ENCODE data around the gene CCSER1. TPM values are rescaled to one million over a fixed set of nuclear protein-coding genes. Genes with fewer than 3 reads are reported as not detected.

The CCSER1 gene
- polyA plus RNA-seq, 3 donors: 0.09 to 0.75 (median 0.13) TPM

- intact Hi-C loops (cut with micrococcal nuclease): no loop called here
- no peaks in the 10 kb centered on the region for H3K36me3 ChIP-seq (replicated peaks in 1 of 2; ENCODE audit: control insufficient read depth in 1 of 2, insufficient read depth in 2 of 2, low read length in 2 of 2)
- H3K9me3 Mint-ChIP-seq: peaks cover 0 to 2% (median 0%) of the 10 kb centered on the region in 7 donors
Measured at GRCh38 chr4:90174621-90175023, 47.4 kb downstream of the CCSER1 start.

GRCh38 chr4:90181644-90182043 is 54.5 kb downstream of the CCSER1 start:
- H3K9ac ChIP-seq (ENCODE audit: insufficient read depth, low read length, poor library complexity, severe bottlenecking): no peak overlapping the region
- H3K4me3 ChIP-seq (replicated peaks in 1 of 3; ENCODE audit: low read depth in 2 of 3, low read length in 3 of 3): no peak overlapping the region
- H3K4me3 Mint-ChIP-seq: no peak overlapping the region
- no peak for DNase-seq
- no CpG with 5 or more reads among the region's 1 CpG for WGBS (ENCODE audit: insufficient coverage)
- no peaks in the 10 kb centered on the region for H3K4me1 Mint-ChIP-seq
- no peaks in the 10 kb centered on the region for H3K27me3 ChIP-seq (ENCODE audit: control insufficient read depth in 2 of 2, insufficient read depth in 2 of 2, low read length in 2 of 2)
- intact Hi-C loops (cut with micrococcal nuclease): no loop called here
- no peak overlapping the region for H3K4me2 ChIP-seq (replicated peaks; ENCODE audit: extremely low read depth, low read length, poor library complexity, severe bottlenecking)
- no peak for TF ChIP-seq CTCF (IDR thresholded peaks at IDR 0.05)
- no peaks in the 10 kb centered on the region for H3K9me3 ChIP-seq (replicated peaks in 1 of 2; ENCODE audit: control insufficient read depth in 1 of 2, insufficient read depth in 1 of 2, low read length in 2 of 2)
- H3K27ac Mint-ChIP-seq: no peak overlapping the region
- no peaks in the 10 kb centered on the region for H3K27me3 Mint-ChIP-seq (ENCODE audit: low read depth in 3 of 3)
- no peaks in the 10 kb centered on the region for H3K9me3 Mint-ChIP-seq
- H3K4me1 ChIP-seq (ENCODE audit: control insufficient read depth in 1 of 2, insufficient read depth in 2 of 2, low read length in 2 of 2): no peaks in the 10 kb centered on the region
- no peaks in the 10 kb centered on the region for H4K20me1 ChIP-seq (ENCODE audit: insufficient read depth, low read length)
- H2AFZ ChIP-seq (ENCODE audit: insufficient read depth, low read depth, low read length, poor library complexity, severe bottlenecking): no peak overlapping the region
- no peaks in the 10 kb centered on the region for H3K79me2 ChIP-seq (ENCODE audit: insufficient read depth, low read length)
- H3K27ac ChIP-seq (ENCODE audit: low read depth in 1 of 2, low read length in 2 of 2): no peak overlapping the region
- no peaks in the 10 kb centered on the region for H3K36me3 ChIP-seq (replicated peaks in 1 of 2; ENCODE audit: control insufficient read depth in 1 of 2, insufficient read depth in 2 of 2, low read length in 2 of 2)
- no peaks in the 10 kb centered on the region for H3K36me3 Mint-ChIP-seq

More at GRCh38 chr4:90174621-90175023, 47.4 kb downstream of the CCSER1 start:
- no peaks in the 10 kb centered on the region for H3K9me3 ChIP-seq (replicated peaks in 1 of 2; ENCODE audit: control insufficient read depth in 1 of 2, insufficient read depth in 1 of 2, low read length in 2 of 2)
- H3K36me3 Mint-ChIP-seq: no peaks in the 10 kb centered on the region
- no peaks in the 10 kb centered on the region for H3K27me3 ChIP-seq (ENCODE audit: control insufficient read depth in 2 of 2, insufficient read depth in 2 of 2, low read length in 2 of 2)
- no peaks in the 10 kb centered on the region for H3K79me2 ChIP-seq (ENCODE audit: insufficient read depth, low read length)
- H3K27me3 Mint-ChIP-seq (ENCODE audit: low read depth in 3 of 3): no peaks in the 10 kb centered on the region
- no peak overlapping the region for H3K4me3 Mint-ChIP-seq
- H3K4me1 Mint-ChIP-seq: no peaks in the 10 kb centered on the region
- no peaks in the 10 kb centered on the region for H4K20me1 ChIP-seq (ENCODE audit: insufficient read depth, low read length)
- DNase-seq: no peak
- no peak overlapping the region for H3K4me2 ChIP-seq (replicated peaks; ENCODE audit: extremely low read depth, low read length, poor library complexity, severe bottlenecking)
- no peak overlapping the region for H3K9ac ChIP-seq (ENCODE audit: insufficient read depth, low read length, poor library complexity, severe bottlenecking)
- TF ChIP-seq CTCF (IDR thresholded peaks at IDR 0.05): no peak
- no peak overlapping the region for H3K27ac ChIP-seq (ENCODE audit: low read depth in 1 of 2, low read length in 2 of 2)
- no peak overlapping the region for H3K4me3 ChIP-seq (replicated peaks in 1 of 3; ENCODE audit: low read depth in 2 of 3, low read length in 3 of 3)
- H2AFZ ChIP-seq (ENCODE audit: insufficient read depth, low read depth, low read length, poor library complexity, severe bottlenecking): no peak overlapping the region
- H3K4me1 ChIP-seq (ENCODE audit: control insufficient read depth in 1 of 2, insufficient read depth in 2 of 2, low read length in 2 of 2): no peaks in the 10 kb centered on the region
- H3K27ac Mint-ChIP-seq: no peak overlapping the region
- WGBS (ENCODE audit: insufficient coverage): 95% methylated on average over 2 of the region's 3 CpGs

All from CD14-positive monocyte (primary cell).